HCT116 (cell line): ENCODE data around the gene BPTF. TPM values are rescaled to one million over a fixed set of nuclear protein-coding genes. Genes with fewer than 3 reads are reported as not detected.

ENCODE experiments used
- ATAC-seq: fragments of 200-7000 bp; cut with Tn5 transposase; 2 replicates; pipeline ENCODE4 v1.9.1; 2020; ENCODE audit warnings: mild to moderate bottlenecking, moderate library complexity
- BruUV-seq: library from RNA; stranded (reverse); fragments of 400-500 nt; replicated peaks from 2 replicates; lab custom pipeline; 2021; lab: Mats Ljungman, UMichigan
- CTCF ChIA-PET: fragments of 300-600 bp; sonication (Branson Sonifier 250); formaldehyde crosslinking; loops from one replicate; lab custom pipeline; 2021; ENCODE audit warnings: antibody characterized with exemption; lab: Charles Lee
- POLR2A ChIA-PET: fragments of 300-600, 350-600 bp; sonication (Branson Sonifier 250); formaldehyde crosslinking; loops from one replicate; lab custom pipeline; 2021; ENCODE audit warnings: antibody characterized with exemption; lab: Charles Lee
- RAD21 ChIA-PET, 2 experiments: fragments of 300-600 bp; sonication (Branson Sonifier 250); formaldehyde crosslinking; loops; one replicate each; lab custom pipeline; 2023; ENCODE audit warnings: low total read pairs in 2 of 2; ENCODE audit not compliant: uncharacterized antibody in 2 of 2, unreplicated experiment in 2 of 2, low non-redundant PET in 1 of 2; lab: Charles Lee
- DNase-seq: peaks from one replicate; pipeline ENCODE4 v3.0.0-alpha.2; 2010; ENCODE audit warnings: low read depth, low spot score
- H2AFZ ChIP-seq: fragments of 200-600 bp; shearing (Covaris generic), sonication (generic); 2 replicates; pipeline ENCODE4 v1.6.1; 2017; ENCODE audit warnings: low read depth, mixed run types, mixed read lengths, antibody characterized with exemption, low read length; ENCODE audit not compliant: poor library complexity, severe bottlenecking
- H3K27ac ChIP-seq: 2 replicates; pipeline ENCODE4 v1.5.1; 2012; ENCODE audit warnings: low read depth, low read length
- H3K27me3 ChIP-seq: fragments of 200-600 bp; sonication (generic); 2 replicates; pipeline ENCODE4 v1.6.1; 2016; ENCODE audit warnings: mixed run types, low read length, mixed read lengths; ENCODE audit not compliant: insufficient read depth
- H3K36me3 ChIP-seq, 2 experiments: fragments of 200-500 bp in 1 of 2; fragments of 200-600 bp in 1 of 2; sonication (Bioruptor generic) in 1 of 2; sonication (generic) in 1 of 2; 2 replicates each; pipeline versions ENCODE4 v1.5.1 to v1.6.1; 2014 to 2016; ENCODE audit warnings: low read length in 2 of 2, inconsistent platforms in 1 of 2, mixed read lengths in 1 of 2, mixed run types in 1 of 2; ENCODE audit not compliant: insufficient read depth in 2 of 2, control insufficient read depth in 1 of 2
- H3K4me1 ChIP-seq, 2 experiments: fragments of 200-600 bp in 1 of 2; sonication (generic) in 1 of 2; 2 replicates each; pipeline versions ENCODE4 v1.5.1 to v1.6.1; 2012 to 2017; ENCODE audit warnings: low read length in 2 of 2, inconsistent platforms in 1 of 2, mild to moderate bottlenecking in 1 of 2, mixed read lengths in 1 of 2, mixed run types in 1 of 2, moderate library complexity in 1 of 2; ENCODE audit not compliant: insufficient read depth in 2 of 2, control insufficient read depth in 1 of 2
- H3K4me2 ChIP-seq: fragments of 200-600 bp; sonication (generic); 2 replicates; pipeline ENCODE4 v1.6.1; 2017; ENCODE audit warnings: mixed run types, low read length, mixed read lengths
- H3K4me3 ChIP-seq, 2 experiments: fragments of 200-600 bp in 1 of 2; sonication (generic) in 1 of 2; replicated peaks in 1 of 2; 2 replicates each; pipeline ENCODE4 v1.5.1; 2011 to 2016; ENCODE audit warnings: low read length in 2 of 2, control low read depth in 1 of 2, low read depth in 1 of 2, mild to moderate bottlenecking in 1 of 2, mixed read lengths in 1 of 2, mixed run types in 1 of 2
- H3K79me2 ChIP-seq: fragments of 200-600 bp; sonication (generic); 2 replicates; pipeline ENCODE4 v1.6.1; 2017; ENCODE audit warnings: mild to moderate bottlenecking, mixed run types, low read length, moderate library complexity, mixed read lengths; ENCODE audit not compliant: insufficient read depth
- H3K9ac ChIP-seq: fragments of 200-600 bp; sonication (generic); 2 replicates; pipeline ENCODE4 v1.6.1; 2016; ENCODE audit warnings: low read length, mixed read lengths
- H3K9me2 ChIP-seq: fragments of 200-600 bp; sonication (generic), shearing (Covaris generic); 2 replicates; pipeline ENCODE4 v1.6.1; 2017; ENCODE audit warnings: mixed run types, mild to moderate bottlenecking, moderate library complexity; ENCODE audit not compliant: insufficient read depth
- H3K9me3 ChIP-seq, 2 experiments: fragments of 200-500 bp in 1 of 2; fragments of 200-600 bp in 1 of 2; sonication (Bioruptor generic) in 1 of 2; sonication (generic) in 1 of 2; 2 replicates each; pipeline ENCODE4 v1.6.1; 2014 to 2017; ENCODE audit warnings: low read length in 2 of 2, mixed read lengths in 2 of 2, inconsistent platforms in 1 of 2, low read depth in 1 of 2, mild to moderate bottlenecking in 1 of 2, mixed run types in 1 of 2, moderate library complexity in 1 of 2; ENCODE audit not compliant: control insufficient read depth in 1 of 2, insufficient read depth in 1 of 2
- H4K20me1 ChIP-seq: fragments of 200-600 bp; sonication (generic), shearing (Covaris generic); 2 replicates; pipeline ENCODE4 v1.6.1; 2017; ENCODE audit warnings: mixed run types, mild to moderate bottlenecking, moderate library complexity; ENCODE audit not compliant: insufficient read depth
- ATF3 ChIP-seq: IDR thresholded peaks from 2 replicates; pipeline ENCODE4 v1.6.1; 2012
- CBX3 ChIP-seq: IDR thresholded peaks from 2 replicates; pipeline ENCODE4 v1.6.1; 2012; ENCODE audit warnings: low read depth
- CEBPB ChIP-seq: IDR thresholded peaks from 2 replicates; pipeline ENCODE4 v1.6.1; 2012; ENCODE audit warnings: low read depth
- CTCF ChIP-seq, 3 experiments: fragments of 200-600 bp in 1 of 3; sonication (generic) in 1 of 3; IDR thresholded peaks in 2 of 3; conservative IDR thresholded peaks in 1 of 3; 2 replicates each; pipeline ENCODE4 v1.5.1; 2012 to 2017; ENCODE audit warnings: low read depth in 2 of 3, low read length in 2 of 3, antibody characterized with exemption in 1 of 3, borderline replicate concordance in 1 of 3, control low read depth in 1 of 3, mild to moderate bottlenecking in 1 of 3, mixed read lengths in 1 of 3, mixed run types in 1 of 3, moderate library complexity in 1 of 3; ENCODE audit not compliant: insufficient read depth in 1 of 3
- EGR1 ChIP-seq: IDR thresholded peaks from 2 replicates; pipeline ENCODE4 v1.6.1; 2012; ENCODE audit warnings: low read depth
- ELF1 ChIP-seq: IDR thresholded peaks from 2 replicates; pipeline ENCODE4 v1.6.1; 2012; ENCODE audit warnings: low read depth, borderline replicate concordance
- EZH2 ChIP-seq: fragments of 200-600 bp; sonication (generic); IDR thresholded peaks from 2 replicates; pipeline ENCODE4 v1.6.1; 2017; ENCODE audit warnings: antibody characterized with exemption, mixed run types
- EZH2phosphoT487 ChIP-seq: fragments of 200-600 bp; IDR thresholded peaks from 2 replicates; pipeline ENCODE4 v1.6.1; 2018; ENCODE audit warnings: antibody characterized with exemption, borderline replicate concordance
- JUND ChIP-seq: IDR thresholded peaks from 2 replicates; pipeline ENCODE4 v1.6.1; 2012
- MAX ChIP-seq: IDR thresholded peaks from 2 replicates; pipeline ENCODE4 v1.6.1; 2012
- POLR2A ChIP-seq: IDR thresholded peaks from 2 replicates; pipeline ENCODE4 v1.7.0; 2011; ENCODE audit warnings: borderline replicate concordance; ENCODE audit not compliant: insufficient read depth, insufficient read length; ENCODE audit errors: extremely low read depth
- RAD21 ChIP-seq: IDR thresholded peaks from 2 replicates; pipeline ENCODE4 v1.6.1; 2012; ENCODE audit warnings: low read depth, mild to moderate bottlenecking
- REST ChIP-seq: IDR thresholded peaks from 2 replicates; pipeline ENCODE4 v1.6.1; 2012; ENCODE audit warnings: low read depth
- SIN3A ChIP-seq: IDR thresholded peaks from 2 replicates; pipeline ENCODE4 v1.6.1; 2012; ENCODE audit warnings: low read depth
- SP1 ChIP-seq: IDR thresholded peaks from 2 replicates; pipeline ENCODE4 v1.6.1; 2012; ENCODE audit warnings: low read depth
- SRF ChIP-seq: IDR thresholded peaks from 2 replicates; pipeline ENCODE4 v1.6.1; 2012; ENCODE audit warnings: low read depth
- TCF7L2 ChIP-seq: IDR thresholded peaks from 2 replicates; pipeline ENCODE4 v1.7.0; 2011; ENCODE audit warnings: borderline replicate concordance, inconsistent platforms; ENCODE audit not compliant: insufficient read depth, insufficient read length; ENCODE audit errors: extremely low read depth
- YY1 ChIP-seq: IDR thresholded peaks from 2 replicates; pipeline ENCODE4 v1.6.1; 2011; ENCODE audit warnings: low read length, low read depth, moderate library complexity, mild to moderate bottlenecking; ENCODE audit not compliant: insufficient replicate concordance; ENCODE audit errors: extremely low read depth
- ZBTB33 ChIP-seq: IDR thresholded peaks from 2 replicates; pipeline ENCODE4 v1.6.1; 2011; ENCODE audit warnings: mild to moderate bottlenecking, low read length, moderate library complexity; ENCODE audit not compliant: insufficient replicate concordance; ENCODE audit errors: extremely low read depth
- intact Hi-C: fragments of 100-400 bp; cut with micrococcal nuclease; formaldehyde crosslinking; loops from 2 replicates; pipeline ENCODE4 v1.10.0; 2022
- total RNA-seq: library from RNA; stranded (reverse); gene quantifications from one replicate; pipeline ENCODE4 v1.2.1, GENCODE V29; 2021; ENCODE audit not compliant: unreplicated experiment

Gene BPTF
- total RNA-seq, 1 experiment from 2014 or later = 114 TPM

- DNase-seq = no peak
- H3K4me3 ChIP-seq = no peak overlapping the region
- no peaks in the 10 kb centered on the region for H4K20me1 ChIP-seq
- no TSS peak for BruUV-seq
- H3K79me2 ChIP-seq = peaks cover 100% of the 10 kb centered on the region
- H3K9me2 ChIP-seq = no peaks in the 10 kb centered on the region
- H3K27me3 ChIP-seq = no peaks in the 10 kb centered on the region
- no peak for ATAC-seq
- ChIA-PET RAD21 (no interaction called here), POLR2A (no interaction called here), CTCF (no interaction called here)
- intact Hi-C loops = no loop called here
- no peak overlapping the region for H2AFZ ChIP-seq
- H3K36me3 ChIP-seq = peaks cover 6 to 10% of the 10 kb centered on the region in 2 experiments
- no peak overlapping the region for H3K9ac ChIP-seq
- TF ChIP-seq EZH2 (no peak), POLR2A (no peak), SRF (no peak), ZBTB33 (no peak), JUND (no peak), MAX (no peak), SP1 (no peak), TCF7L2 (no peak), CBX3 (no peak), ATF3 (no peak), EGR1 (no peak), CTCF (IDR thresholded peaks at IDR 0.05 in 2 of 3, conservative IDR thresholded peaks at IDR 0.05 in 1 of 3; ENCODE audit: borderline replicate concordance in 1 of 3, insufficient read depth in 1 of 3, low read depth in 2 of 3, low read length in 2 of 3) (no peak), EZH2phosphoT487 (no peak), REST (no peak), RAD21 (no peak), SIN3A (no peak), CEBPB (no peak), YY1 (no peak), ELF1 (no peak)
- no peak overlapping the region for H3K27ac ChIP-seq
- no peaks in the 10 kb centered on the region for H3K9me3 ChIP-seq
- peaks cover 4 to 6% of the 10 kb centered on the region in 2 experiments; a peak in 3 of 4 replicates for H3K4me1 ChIP-seq
- no peak overlapping the region for H3K4me2 ChIP-seq
These were observed 25.8 kb downstream of the BPTF start for GRCh38 chr17:67850991-67851631.
